WTC11 (cell line): Measurements from ENCODE around the gene FZR1. TPM values are rescaled to one million over a fixed set of nuclear protein-coding genes. Genes with fewer than 3 reads are reported as not detected.

Experiments used
- ATAC-seq: fragments of 200-7000 bp; cut with Tn5 transposase; 2 replicates; pipeline ENCODE4 v1.10.0; 2021; ENCODE audit warnings: mild to moderate bottlenecking, moderate library complexity
- CTCF ChIA-PET: fragments of 300-600 bp; sonication (Branson Sonifier 250); formaldehyde crosslinking; loops from one replicate; lab custom pipeline; 2021; ENCODE audit warnings: antibody characterized with exemption; lab: Charles Lee
- POLR2A ChIA-PET: fragments of 350-600 bp; sonication (Branson Sonifier 250); formaldehyde crosslinking; loops from one replicate; lab custom pipeline; 2021; ENCODE audit warnings: antibody characterized with exemption; lab: Charles Lee
- DNase-seq: peaks from one replicate; pipeline ENCODE4 v3.0.0; 2021; ENCODE audit warnings: low spot score
- H3K27ac Mint-ChIP-seq: 2 replicates; pipeline ENCODE4 v1.8.0; 2021; ENCODE audit warnings: mixed read lengths
- H3K27me3 Mint-ChIP-seq: 2 replicates; pipeline ENCODE4 v1.8.0; 2021; ENCODE audit warnings: low read depth, mild to moderate bottlenecking, moderate library complexity, mixed read lengths
- H3K36me3 Mint-ChIP-seq: 2 replicates; pipeline ENCODE4 v1.8.0; 2021; ENCODE audit warnings: mixed read lengths
- H3K4me1 Mint-ChIP-seq: 2 replicates; pipeline ENCODE4 v1.8.0; 2022; ENCODE audit warnings: mixed read lengths
- H3K4me3 Mint-ChIP-seq: 2 replicates; pipeline ENCODE4 v1.8.0; 2021; ENCODE audit warnings: mild to moderate bottlenecking, moderate library complexity, mixed read lengths
- H3K9me3 Mint-ChIP-seq: 2 replicates; pipeline ENCODE4 v1.8.0; 2021; ENCODE audit warnings: mixed read lengths
- ATF2 ChIP-seq: sonication (generic); formaldehyde crosslinking; IDR thresholded peaks from 2 replicates; pipeline ENCODE4 v1.8.1; 2022; ENCODE audit warnings: low read depth, missing genetic modification reagents, borderline replicate concordance
- ATF6 ChIP-seq: sonication (generic); formaldehyde crosslinking; IDR thresholded peaks from 2 replicates; pipeline ENCODE4 v1.8.1; 2023; ENCODE audit warnings: mild to moderate bottlenecking, missing genetic modification reagents
- CDX4 ChIP-seq: fragments of 250-450 bp; sonication (Bioruptor Pico); IDR thresholded peaks from 2 replicates; pipeline ENCODE4 v1.9.0; 2021; ENCODE audit warnings: moderate library complexity, mild to moderate bottlenecking, inconsistent platforms, borderline replicate concordance
- FOXK1 ChIP-seq: sonication (generic); formaldehyde crosslinking; IDR thresholded peaks from 2 replicates; pipeline ENCODE4 v1.8.0; 2022; ENCODE audit warnings: mild to moderate bottlenecking, moderate library complexity, missing genetic modification reagents
- HMGA2 ChIP-seq: fragments of 250-450 bp; sonication (Bioruptor Pico); IDR thresholded peaks from 2 replicates; pipeline ENCODE4 v1.4.0; 2021; ENCODE audit warnings: mild to moderate bottlenecking, moderate library complexity
- IRF1 ChIP-seq: sonication (generic); formaldehyde crosslinking; IDR thresholded peaks from 2 replicates; pipeline ENCODE4 v1.8.0; 2023; ENCODE audit warnings: missing genetic modification reagents
- KAT7 ChIP-seq: sonication (generic); formaldehyde crosslinking; IDR thresholded peaks from 2 replicates; pipeline ENCODE4 v1.8.1; 2023; ENCODE audit warnings: missing genetic modification reagents, mild to moderate bottlenecking, borderline replicate concordance
- NFATC4 ChIP-seq: fragments of 250-450 bp; sonication (Bioruptor Pico); IDR thresholded peaks from 2 replicates; pipeline ENCODE4 v1.9.0; 2021; ENCODE audit warnings: mild to moderate bottlenecking
- NFYB ChIP-seq: sonication (generic); formaldehyde crosslinking; conservative IDR thresholded peaks from 2 replicates; pipeline ENCODE4 v1.8.0; 2022; ENCODE audit warnings: low read depth, missing genetic modification reagents
- NR2C2 ChIP-seq: sonication (generic); formaldehyde crosslinking; IDR thresholded peaks from 2 replicates; pipeline ENCODE4 v1.8.0; 2022; ENCODE audit warnings: mild to moderate bottlenecking, missing genetic modification reagents
- NR3C1 ChIP-seq: sonication (generic); formaldehyde crosslinking; conservative IDR thresholded peaks from 2 replicates; pipeline ENCODE4 v1.8.1; 2023; ENCODE audit warnings: low read depth, mild to moderate bottlenecking, missing genetic modification reagents
- RELA ChIP-seq: sonication (generic); formaldehyde crosslinking; IDR thresholded peaks from 2 replicates; pipeline ENCODE4 v1.8.1; 2022; ENCODE audit warnings: missing genetic modification reagents, mild to moderate bottlenecking, borderline replicate concordance
- SMAD3 ChIP-seq: sonication (generic); formaldehyde crosslinking; IDR thresholded peaks from 2 replicates; pipeline ENCODE4 v1.8.0; 2022; ENCODE audit warnings: missing genetic modification reagents, mild to moderate bottlenecking, borderline replicate concordance
- TEAD1 ChIP-seq: sonication (generic); formaldehyde crosslinking; IDR thresholded peaks from 2 replicates; pipeline ENCODE4 v1.8.0; 2022; ENCODE audit warnings: mild to moderate bottlenecking, missing genetic modification reagents
- TEAD4 ChIP-seq: sonication (generic); formaldehyde crosslinking; IDR thresholded peaks from 2 replicates; pipeline ENCODE4 v1.8.0; 2022; ENCODE audit warnings: mild to moderate bottlenecking, missing genetic modification reagents
- ZBTB21 ChIP-seq: sonication (generic); formaldehyde crosslinking; IDR thresholded peaks from 2 replicates; pipeline ENCODE4 v1.8.1; 2023; ENCODE audit warnings: mild to moderate bottlenecking, missing genetic modification reagents, borderline replicate concordance
- ZNF121 ChIP-seq: sonication (generic); formaldehyde crosslinking; IDR thresholded peaks from 2 replicates; pipeline ENCODE4 v1.8.0; 2023; ENCODE audit warnings: missing genetic modification reagents
- ZNF138 ChIP-seq: sonication (generic); formaldehyde crosslinking; conservative IDR thresholded peaks from 2 replicates; pipeline ENCODE4 v1.8.1; 2022; ENCODE audit warnings: mild to moderate bottlenecking, moderate library complexity, missing genetic modification reagents
- ZNF281 ChIP-seq: sonication (generic); formaldehyde crosslinking; IDR thresholded peaks from 2 replicates; pipeline ENCODE4 v1.8.0; 2023; ENCODE audit warnings: mild to moderate bottlenecking, missing genetic modification reagents
- ZNF396 ChIP-seq: fragments of 250-450 bp; sonication (Bioruptor Pico); IDR thresholded peaks from 2 replicates; pipeline ENCODE4 v1.8.0; 2021; ENCODE audit warnings: mild to moderate bottlenecking, moderate library complexity, borderline replicate concordance
- ZNF416 ChIP-seq: fragments of 250-450 bp; sonication (Bioruptor Pico); IDR thresholded peaks from 2 replicates; pipeline ENCODE4 v1.9.0; 2021; ENCODE audit warnings: mild to moderate bottlenecking, inconsistent platforms
- ZNF423 ChIP-seq: fragments of 250-450 bp; sonication (Bioruptor Pico); IDR thresholded peaks from 2 replicates; pipeline ENCODE4 v2.1.2; 2022; ENCODE audit warnings: mild to moderate bottlenecking, moderate library complexity
- total RNA-seq: library from RNA; stranded (reverse); gene quantifications from 3 replicates; pipeline ENCODE4 v1.2.3, GENCODE V29; 2021

Gene FZR1
- total RNA-seq, 1 experiment from 2014 or later: 60.8 TPM

DNA sequence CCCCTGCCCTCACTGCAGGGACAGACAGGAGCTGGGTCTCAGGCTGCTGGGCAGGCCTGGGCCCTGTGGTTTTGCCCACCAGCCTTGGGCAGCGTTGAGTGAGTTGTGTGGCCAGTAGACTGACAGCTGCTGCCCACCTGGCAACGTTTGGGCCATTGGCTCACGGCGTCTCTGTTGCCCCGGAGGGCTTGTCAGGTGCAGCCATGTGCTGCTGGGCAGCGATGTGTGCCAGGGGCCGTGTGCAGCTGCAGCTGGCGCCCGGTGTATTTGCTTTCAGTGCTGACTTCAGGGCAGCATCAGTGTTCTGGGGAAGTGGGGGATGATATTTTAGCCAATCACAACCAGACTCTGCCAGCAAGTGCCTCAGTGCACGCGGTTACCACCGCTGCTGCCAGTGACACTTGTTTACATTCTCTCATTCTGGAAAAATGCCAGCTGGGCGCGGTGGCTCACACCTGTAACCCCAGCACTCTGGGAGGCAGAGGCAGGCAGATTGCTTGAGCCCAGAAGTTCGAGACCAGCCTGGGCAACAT is 10.6 kb downstream of the FZR1 start:
- CTCF ChIA-PET: interaction anchor here (0.8 to 4.8 kb wide), 4 partner anchors 10 to 61 kb away, joined by 3 to 31 read pairs (median 4); no protein-coding TSS in a partner anchor
- TF ChIP-seq ZNF138 (CRISPR knock-in tag) (no peak), ATF2 (no peak), NFYB (CRISPR knock-in tag) (no peak), IRF1 (CRISPR knock-in tag) (no peak), CDX4 (no peak), ATF6 (CRISPR knock-in tag) (no peak), NR2C2 (CRISPR knock-in tag) (no peak), ZBTB21 (no peak), TEAD4 (CRISPR knock-in tag) (no peak), KAT7 (CRISPR knock-in tag) (no peak)
- POLR2A ChIA-PET: no interaction called here

GRCh38 chr19:3517638-3518037 is 11.5 kb downstream of the FZR1 start:
- Mint-ChIP-seq H3K27me3 (no peaks in the 10 kb centered on the region), H3K36me3 (peaks cover 4% of the 10 kb centered on the region; the same call in 1 of the 2 replicates), H3K27ac (no peak overlapping the region), H3K4me1 (peaks cover 55% of the 10 kb centered on the region), H3K4me3 (no peak overlapping the region), H3K9me3 (no peaks in the 10 kb centered on the region)
- DNase-seq (no peak), ATAC-seq (no peak)
- CTCF ChIA-PET: interaction anchor here (0.6 to 4.8 kb wide), 15 partner anchors 9 to 734 kb away, joined by 3 to 31 read pairs (median 4); no protein-coding TSS in a partner anchor
- no peak for TF ChIP-seq TEAD1
- peak; percentile 73 for TF ChIP-seq ZNF121
- no peak for TF ChIP-seq HMGA2 (CRISPR knock-in tag)
- TF ChIP-seq CDX4: no peak
- POLR2A ChIA-PET: interaction anchor here (0.6 to 0.7 kb wide), 3 partner anchors 9 to 14 kb away, joined by 5 to 8 read pairs (median 7); no protein-coding TSS in a partner anchor

More for the DNA sequence above, 10.6 kb downstream of the FZR1 start:
- Mint-ChIP-seq H3K27ac (peak overlapping the region; percentile 41), H3K4me3 (no peak overlapping the region), H3K36me3 (peaks cover 4% of the 10 kb centered on the region; the same call in 1 of the 2 replicates), H3K4me1 (peaks cover 55% of the 10 kb centered on the region), H3K27me3 (no peaks in the 10 kb centered on the region), H3K9me3 (no peaks in the 10 kb centered on the region)
- DNase-seq (no peak), ATAC-seq (no peak)

DNA sequence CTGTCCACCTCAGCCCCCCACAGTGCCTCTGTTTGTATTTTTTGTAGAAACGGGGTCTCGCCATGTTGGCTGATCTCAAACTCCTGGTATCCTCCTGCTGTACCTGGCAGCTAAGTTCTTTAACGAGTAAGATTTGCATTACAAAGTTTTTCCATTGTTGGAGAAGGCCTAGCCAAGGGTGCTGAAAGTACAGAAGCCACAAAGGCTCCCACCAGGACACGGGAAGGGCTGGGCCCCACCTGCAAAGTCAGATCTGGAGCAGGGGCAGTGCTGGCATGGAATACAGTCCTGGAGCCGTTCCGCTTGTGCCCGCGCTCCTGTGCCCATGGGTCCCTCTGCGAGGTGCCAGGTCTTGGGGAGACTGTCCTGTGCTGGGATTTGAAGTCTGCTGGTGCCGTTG is 12.1 kb downstream of the FZR1 start:
- peak overlapping the region; percentile 67 for H3K27ac Mint-ChIP-seq
- DNase-seq: no peak
- TF ChIP-seq NR3C1 (CRISPR knock-in tag) (no peak), NFYB (CRISPR knock-in tag) (no peak), ZNF281 (no peak), FOXK1 (CRISPR knock-in tag) (0 out of 2 replicates have a peak, but pooled peaks have one; percentile 15), SMAD3 (no peak), NFATC4 (no peak), ZNF396 (CRISPR knock-in tag) (no peak), RELA (CRISPR knock-in tag) (no peak), ZNF138 (CRISPR knock-in tag) (no peak), ZNF423 (CRISPR knock-in tag) (peak; percentile 57), ZNF416 (CRISPR knock-in tag) (no peak), ZNF121 (peak; percentile 89; the same call in 1 of the 2 replicates), TEAD1 (no peak), HMGA2 (CRISPR knock-in tag) (no peak)

More for the DNA sequence above, 12.1 kb downstream of the FZR1 start:
- H3K9me3 Mint-ChIP-seq: no peaks in the 10 kb centered on the region
- POLR2A ChIA-PET: interaction anchor here (0.6 to 0.8 kb wide), 4 partner anchors 8 to 21 kb away, joined by 3 to 8 read pairs (median 6); partner anchors contain the start of gene TEKTIP1
- peaks cover 55% of the 10 kb centered on the region for H3K4me1 Mint-ChIP-seq
- peak; percentile 58 for ATAC-seq
- CTCF ChIA-PET: interaction anchor here (0.7 to 4.8 kb wide), 13 partner anchors 9 to 174 kb away, joined by 3 to 31 read pairs (median 4); no protein-coding TSS in a partner anchor
- no peaks in the 10 kb centered on the region for H3K27me3 Mint-ChIP-seq
- H3K36me3 Mint-ChIP-seq: peaks cover 4% of the 10 kb centered on the region; the same call in 1 of the 2 replicates
- H3K4me3 Mint-ChIP-seq: peak overlapping the region; percentile 39
